BLaER1 treated with 17β-estradiol and CSF1 and Interleukin-3, amounts not matched to agents 10 nM and 100 nM (cell line): ENCODE measurements around the gene TRAPPC2L.
A peak's percentile ranks its signal among the peaks of the same experiment; 100 is the strongest.

Experiments used
- H3K27ac ChIP-seq, 11 experiments: shearing (Covaris generic); formaldehyde crosslinking; 2 replicates each; pipeline ENCODE4 v1.8.1; 2022
- H3K27me3 ChIP-seq, 11 experiments: shearing (Covaris generic); formaldehyde crosslinking; 2 replicates each; pipeline ENCODE4 v1.8.1; 2022
- H3K36me3 ChIP-seq, 11 experiments: shearing (Covaris generic); formaldehyde crosslinking; 2 replicates each; pipeline ENCODE4 v1.8.1; 2022
- H3K4me1 ChIP-seq, 10 experiments: shearing (Covaris generic); formaldehyde crosslinking; 2 replicates each; pipeline ENCODE4 v1.8.1; 2022
- H3K4me2 ChIP-seq, 11 experiments: shearing (Covaris generic); formaldehyde crosslinking; 2 replicates each; pipeline ENCODE4 v1.8.1; 2022
- H3K4me3 ChIP-seq, 10 experiments: shearing (Covaris generic); formaldehyde crosslinking; 2 replicates each; pipeline ENCODE4 v1.8.1; 2022
- H3K9ac ChIP-seq, 11 experiments: shearing (Covaris generic); formaldehyde crosslinking; 2 replicates each; pipeline ENCODE4 v1.8.1; 2022
- H3K9me3 ChIP-seq, 11 experiments: shearing (Covaris generic); formaldehyde crosslinking; replicated peaks in 1 of 11; 2 replicates each; pipeline ENCODE4 v1.8.1; 2022
- H4K20me1 ChIP-seq, 11 experiments: shearing (Covaris generic); formaldehyde crosslinking; 2 replicates each; pipeline ENCODE4 v1.8.1; 2022
- Cebpa-rat ChIP-seq, 11 experiments: shearing (Covaris generic); IDR thresholded peaks; 2 replicates each; pipeline ENCODE4 v1.8.1; 2022

Gene TRAPPC2L

DNA sequence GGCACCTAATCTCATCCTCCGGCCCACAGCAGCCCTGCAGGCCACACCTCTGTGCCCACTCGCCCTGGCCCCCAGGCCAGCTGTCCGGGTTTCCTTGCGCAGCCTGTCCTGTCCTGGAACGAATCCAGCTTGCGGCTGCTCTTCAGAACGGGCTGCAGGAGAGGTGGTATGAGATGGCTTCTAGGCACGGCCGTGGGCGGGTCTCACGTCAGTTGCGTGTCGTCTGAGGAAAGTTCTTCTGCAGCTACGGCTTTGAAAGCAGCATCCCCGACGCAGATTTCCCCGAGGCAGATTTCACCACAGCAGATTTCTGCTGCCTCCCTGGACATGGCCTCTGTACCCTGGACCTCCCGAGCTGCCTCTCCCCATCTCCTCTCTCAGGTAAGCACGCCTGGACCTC lies 18.4 kb upstream of the TRAPPC2L start:
- H3K27me3 ChIP-seq: peaks cover 10 to 20% (median 15%) of the 10 kb centered on the region in 11 experiments; a peak in 20 of 22 replicates
- H3K36me3 ChIP-seq: peaks cover 8 to 64% (median 32%) of the 10 kb centered on the region in 11 experiments; a peak in 19 of 22 replicates
- peaks cover 51 to 93% (median 79%) of the 10 kb centered on the region in 10 experiments for H3K4me1 ChIP-seq
- peak overlapping the region in 8 of 11 experiments; percentile 72 to 88 (median 84); a peak in 16 of 22 replicates for H3K27ac ChIP-seq
- H3K9me3 ChIP-seq: no peaks in the 10 kb centered on the region
- TF ChIP-seq Cebpa-rat (IDR thresholded peaks at IDR 0.05): no peak
- peaks cover 24 to 95% (median 56%) of the 10 kb centered on the region in 11 experiments; a peak in 18 of 22 replicates for H4K20me1 ChIP-seq
- H3K4me2 ChIP-seq: peak overlapping the region; percentile 68 to 97 (median 92)
- peak overlapping the region in 8 of 11 experiments; percentile 33 to 80 (median 74); a peak in 11 of 22 replicates for H3K9ac ChIP-seq
- H3K4me3 ChIP-seq: no peak overlapping the region; a peak in 1 of 20 replicates

GRCh38 chr16:88839026-88839529 lies 17.8 kb upstream of the TRAPPC2L start:
- H3K36me3 ChIP-seq: peaks cover 8 to 61% (median 32%) of the 10 kb centered on the region in 11 experiments; a peak in 19 of 22 replicates
- H3K4me1 ChIP-seq: peaks cover 51 to 89% (median 74%) of the 10 kb centered on the region in 10 experiments
- H3K27ac ChIP-seq: peak overlapping the region in 10 of 11 experiments; percentile 28 to 88 (median 84); a peak in 19 of 22 replicates
- H3K27me3 ChIP-seq: peaks cover 10 to 20% (median 15%) of the 10 kb centered on the region in 11 experiments; a peak in 20 of 22 replicates
- peaks cover 25 to 96% (median 59%) of the 10 kb centered on the region in 11 experiments; a peak in 18 of 22 replicates for H4K20me1 ChIP-seq
- H3K9me3 ChIP-seq: no peaks in the 10 kb centered on the region
- H3K4me3 ChIP-seq: peak overlapping the region in 5 of 10 experiments; percentile 13 to 57 (median 27); a peak in 5 of 20 replicates
- TF ChIP-seq Cebpa-rat (IDR thresholded peaks at IDR 0.05): no peak
- H3K9ac ChIP-seq: peak overlapping the region in 10 of 11 experiments; percentile 22 to 80 (median 73); a peak in 16 of 22 replicates
- H3K4me2 ChIP-seq: peak overlapping the region; percentile 68 to 97 (median 92)

DNA sequence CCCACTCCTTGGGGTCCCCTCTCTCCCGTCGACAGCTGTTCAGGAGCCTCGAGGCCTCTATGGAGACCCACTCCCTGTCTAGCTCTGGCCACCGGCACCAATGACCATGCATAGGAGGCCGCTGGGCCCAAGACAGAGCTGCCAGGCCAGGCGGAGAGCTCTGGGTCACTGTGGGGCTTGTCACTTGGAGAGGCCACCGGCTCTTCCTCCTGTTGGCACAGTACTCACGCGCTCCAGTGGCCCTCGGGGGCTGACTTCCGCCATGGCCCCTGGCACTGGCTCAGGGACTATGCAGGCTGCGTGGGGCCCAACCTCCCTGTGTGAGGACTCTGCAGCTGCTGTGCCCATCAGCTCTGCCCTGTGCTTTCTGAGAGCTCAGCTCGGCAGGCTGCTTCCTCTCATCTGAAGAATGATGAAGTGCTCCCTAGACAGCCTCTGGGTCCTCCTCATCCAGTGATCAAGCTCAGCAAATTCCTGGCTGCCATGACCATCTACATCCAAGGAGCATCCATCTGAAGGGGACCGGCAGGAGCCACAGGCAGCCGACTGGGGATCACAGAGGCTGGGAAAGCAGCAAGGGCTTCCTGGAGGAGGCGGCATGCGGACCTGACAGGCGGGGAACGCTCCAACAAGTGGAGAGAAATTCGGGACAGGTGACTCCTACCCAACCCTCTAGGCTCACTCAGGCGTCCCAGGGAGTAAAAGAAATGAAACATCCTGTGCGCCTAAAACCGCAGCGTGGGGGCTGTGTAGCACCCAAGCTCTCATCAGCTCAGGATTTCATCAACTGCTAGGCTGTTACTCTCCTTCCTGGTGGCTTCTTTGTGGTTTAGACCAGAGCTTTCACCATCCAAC lies 17.0 kb upstream of the TRAPPC2L start:
- Histone ChIP-seq H3K4me2 (peak overlapping the region; percentile 68 to 97 (median 91)), H4K20me1 (peaks cover 32 to 98% (median 68%) of the 10 kb centered on the region in 11 experiments; a peak in 18 of 22 replicates), H3K4me3 (peak overlapping the region in 7 of 10 experiments; percentile 13 to 57 (median 32); a peak in 12 of 20 replicates), H3K9ac (peak overlapping the region; percentile 0 to 80 (median 72); a peak in 19 of 22 replicates), H3K36me3 (peaks cover 3 to 53% (median 27%) of the 10 kb centered on the region in 11 experiments; a peak in 19 of 22 replicates), H3K4me1 (peaks cover 51 to 86% (median 76%) of the 10 kb centered on the region in 10 experiments), H3K27me3 (peaks cover 10 to 20% (median 13%) of the 10 kb centered on the region in 11 experiments; a peak in 20 of 22 replicates), H3K9me3 (no peaks in the 10 kb centered on the region), H3K27ac (peak overlapping the region in 10 of 11 experiments; percentile 28 to 88 (median 84); a peak in 19 of 22 replicates)
- TF ChIP-seq Cebpa-rat (IDR thresholded peaks at IDR 0.05): peak in 8 of 11 experiments; percentile 58 to 96 (median 80); a peak in 15 of 22 replicates

DNA sequence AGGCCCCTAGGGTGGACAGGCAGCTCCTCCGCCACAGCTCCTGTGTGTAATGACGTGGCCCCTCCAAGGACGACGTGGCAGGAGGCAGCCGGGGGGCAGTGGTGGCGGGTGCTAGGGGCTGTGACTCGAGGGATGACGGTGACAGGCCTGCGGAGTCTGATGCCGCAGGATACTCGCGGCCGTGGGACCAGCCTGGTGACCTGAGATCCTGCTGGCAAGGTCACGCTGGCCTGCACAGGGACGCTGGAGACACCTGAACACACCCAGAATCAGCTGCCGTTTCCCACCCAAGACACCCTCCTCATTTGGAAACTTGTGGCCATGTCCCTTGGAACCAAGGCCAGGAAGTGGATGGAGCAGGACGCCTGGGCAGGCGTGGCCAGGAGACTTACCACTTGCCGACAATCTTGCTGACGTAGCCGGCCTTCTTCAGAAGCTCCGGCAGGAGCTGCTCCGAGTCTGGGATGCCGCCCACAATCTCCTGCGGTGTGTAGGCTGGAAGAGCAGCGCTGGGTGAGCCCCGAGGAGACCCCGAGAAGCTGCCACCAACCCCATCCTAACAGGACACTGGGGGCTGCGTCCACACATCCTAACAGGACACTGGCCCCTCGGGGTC lies 16.2 kb upstream of the TRAPPC2L start:
- Histone ChIP-seq H3K27me3 (peaks cover 3 to 14% (median 7%) of the 10 kb centered on the region in 11 experiments; a peak in 19 of 22 replicates), H4K20me1 (peaks cover 32 to 98% (median 74%) of the 10 kb centered on the region in 11 experiments; a peak in 18 of 22 replicates), H3K36me3 (peaks cover 0 to 48% (median 19%) of the 10 kb centered on the region in 11 experiments; a peak in 17 of 22 replicates), H3K27ac (peak overlapping the region in 9 of 11 experiments; percentile 71 to 88 (median 84); a peak in 18 of 22 replicates), H3K9ac (peak overlapping the region; percentile 0 to 80 (median 72); a peak in 19 of 22 replicates), H3K9me3 (no peaks in the 10 kb centered on the region), H3K4me3 (peak overlapping the region in 6 of 10 experiments; percentile 25 to 57 (median 32); a peak in 11 of 20 replicates), H3K4me2 (peak overlapping the region; percentile 68 to 97 (median 91)), H3K4me1 (peaks cover 51 to 82% (median 72%) of the 10 kb centered on the region in 10 experiments)
- TF ChIP-seq Cebpa-rat (IDR thresholded peaks at IDR 0.05): peak in 1 of 11 experiments; percentile 1; a peak in 1 of 22 replicates

DNA sequence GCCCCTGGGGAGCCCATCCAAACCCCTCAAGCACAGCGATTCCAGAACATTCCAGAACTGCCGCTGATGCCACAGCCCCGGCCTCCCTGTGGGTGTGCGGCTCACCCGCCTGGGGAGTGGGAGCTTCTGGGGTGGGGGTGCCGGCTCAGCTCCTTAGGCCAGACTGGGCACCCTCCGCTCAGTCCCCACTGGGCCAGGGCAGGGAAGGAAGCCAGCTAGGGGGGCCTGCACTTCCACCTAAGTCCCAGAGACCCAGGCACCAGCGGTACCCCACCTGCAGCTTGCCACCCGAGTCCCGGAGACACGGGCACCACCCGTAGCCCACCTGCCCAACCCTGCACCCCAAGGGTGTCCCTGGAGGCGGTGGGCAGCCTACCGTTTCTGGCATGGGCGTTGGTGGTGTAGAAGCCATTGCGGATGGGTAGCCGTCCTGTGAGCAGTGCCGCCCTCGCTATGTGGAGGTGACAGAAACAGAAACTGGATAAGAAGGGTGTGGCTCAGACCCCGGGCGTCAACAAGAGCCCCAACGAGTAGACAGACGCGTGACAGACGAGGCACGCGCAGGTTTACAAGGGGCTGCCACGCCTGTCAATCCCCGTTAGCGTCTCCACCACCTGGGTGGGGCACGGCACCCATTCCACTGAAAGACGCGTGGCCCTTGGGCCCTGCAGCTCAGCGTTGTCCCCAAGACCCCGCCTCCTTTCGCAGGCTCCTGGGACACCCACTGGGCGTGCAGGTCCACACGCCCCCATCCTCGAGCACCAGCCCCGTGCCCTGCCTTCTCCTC lies 15.2 kb upstream of the TRAPPC2L start:
- H3K27ac ChIP-seq: peak overlapping the region in 9 of 11 experiments; percentile 71 to 88 (median 84); a peak in 17 of 22 replicates
- TF ChIP-seq Cebpa-rat (IDR thresholded peaks at IDR 0.05): no peak
- peak overlapping the region in 3 of 10 experiments; percentile 25 to 57 (median 27); a peak in 7 of 20 replicates for H3K4me3 ChIP-seq
- peaks cover 0 to 4% (median 0%) of the 10 kb centered on the region in 11 experiments; a peak in 4 of 22 replicates for H3K27me3 ChIP-seq
- H3K4me1 ChIP-seq: peaks cover 51 to 71% (median 63%) of the 10 kb centered on the region in 10 experiments
- H3K4me2 ChIP-seq: peak overlapping the region; percentile 68 to 97 (median 91)
- H3K9ac ChIP-seq: peak overlapping the region in 10 of 11 experiments; percentile 0 to 80 (median 73); a peak in 15 of 22 replicates
- H3K36me3 ChIP-seq: peaks cover 0 to 54% (median 22%) of the 10 kb centered on the region in 11 experiments; a peak in 17 of 22 replicates
- H4K20me1 ChIP-seq: peaks cover 37 to 100% (median 71%) of the 10 kb centered on the region in 11 experiments; a peak in 18 of 22 replicates
- no peaks in the 10 kb centered on the region for H3K9me3 ChIP-seq

DNA sequence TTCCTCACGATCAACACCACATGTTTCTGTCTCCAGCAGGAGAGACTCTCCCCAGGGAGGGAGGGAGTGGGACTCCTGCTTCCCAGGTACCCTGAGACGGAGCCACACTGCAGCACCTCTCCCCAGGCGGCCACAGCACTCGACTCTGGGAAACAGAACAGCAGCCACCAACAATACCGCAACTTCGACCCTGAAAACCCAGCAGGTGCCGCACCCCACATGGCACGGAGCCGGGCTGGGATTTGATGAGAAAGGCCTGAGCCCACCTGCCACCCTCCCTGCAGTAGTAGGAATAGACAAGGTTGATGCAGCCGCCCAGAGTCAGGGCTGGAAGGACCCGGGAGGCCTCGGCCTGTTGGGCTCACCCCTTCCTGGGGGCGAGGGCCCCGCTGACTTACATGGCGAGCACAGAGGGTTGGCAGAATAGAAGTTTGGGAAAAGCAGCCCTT lies 14.6 kb upstream of the TRAPPC2L start:
- Histone ChIP-seq H3K4me2 (peak overlapping the region in 10 of 11 experiments; percentile 68 to 97 (median 92); a peak in 19 of 22 replicates), H3K9ac (peak overlapping the region in 2 of 11 experiments; percentile 75 to 80; a peak in 2 of 22 replicates), H4K20me1 (peaks cover 40 to 100% (median 71%) of the 10 kb centered on the region in 11 experiments; a peak in 19 of 22 replicates), H3K36me3 (peaks cover under 1 to 59% (median 27%) of the 10 kb centered on the region in 11 experiments; a peak in 17 of 22 replicates), H3K27ac (peak overlapping the region in 5 of 11 experiments; percentile 30 to 88 (median 84); a peak in 5 of 22 replicates), H3K27me3 (no peaks in the 10 kb centered on the region), H3K4me1 (peaks cover 48 to 65% (median 57%) of the 10 kb centered on the region in 10 experiments), H3K9me3 (no peaks in the 10 kb centered on the region), H3K4me3 (no peak overlapping the region)
- TF ChIP-seq Cebpa-rat (IDR thresholded peaks at IDR 0.05): no peak

DNA sequence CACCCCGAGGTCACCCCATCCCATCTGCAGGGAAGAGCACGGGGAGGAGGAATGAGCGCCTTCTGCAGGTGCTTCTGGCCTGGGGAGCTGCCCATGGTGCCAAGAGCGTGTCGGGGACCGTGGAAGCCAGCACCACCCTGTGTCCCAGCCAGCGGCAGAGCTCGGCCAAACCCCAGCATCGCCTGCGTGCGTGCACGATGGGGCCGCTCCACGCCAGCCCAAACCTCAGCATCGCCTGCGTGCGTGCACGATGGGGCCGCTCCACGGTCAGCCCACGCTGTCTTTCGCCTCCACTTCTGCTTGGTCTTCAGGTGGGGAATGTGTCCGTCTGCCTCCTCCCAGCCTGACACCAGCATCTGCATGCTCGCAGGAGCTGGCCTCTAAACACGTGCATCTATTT lies 14.1 kb upstream of the TRAPPC2L start:
- no peak for TF ChIP-seq Cebpa-rat (IDR thresholded peaks at IDR 0.05)
- no peak overlapping the region for H3K27ac ChIP-seq

More for the DNA sequence above, 14.1 kb upstream of the TRAPPC2L start:
- H3K4me1 ChIP-seq: peaks cover 43 to 61% (median 52%) of the 10 kb centered on the region in 10 experiments
- peaks cover 44 to 100% (median 72%) of the 10 kb centered on the region in 11 experiments; a peak in 19 of 22 replicates for H4K20me1 ChIP-seq
- H3K4me2 ChIP-seq: peak overlapping the region in 2 of 11 experiments; percentile 94 to 95; a peak in 2 of 22 replicates
- H3K9me3 ChIP-seq: no peaks in the 10 kb centered on the region
- no peaks in the 10 kb centered on the region for H3K27me3 ChIP-seq
- no peak overlapping the region for H3K9ac ChIP-seq
- H3K36me3 ChIP-seq: peaks cover 5 to 64% (median 32%) of the 10 kb centered on the region in 11 experiments; a peak in 18 of 22 replicates
- no peak overlapping the region for H3K4me3 ChIP-seq
